Measurements from ENCODE around the gene DMXL1.

Gene DMXL1

GRCh38 chr5:119118000-119118399 lies 47.1 kb downstream of the DMXL1 start:
- Histone ChIP-seq H3K4me3 (ENCODE audit: low read depth, low read length) (no peak overlapping the region), H3K27ac (ENCODE audit: extremely low read depth, low read depth, low read length) (no peak overlapping the region), H3K36me3 (ENCODE audit: control insufficient read depth in 2 of 2, insufficient read depth in 1 of 2, low read length in 2 of 2) (peaks cover 16 to 57% of the 10 kb centered on the region in 2 experiments), H3K4me1 (ENCODE audit: control insufficient read depth, insufficient read depth, low read length) (no peaks in the 10 kb centered on the region), H3K9me3 (ENCODE audit: control insufficient read depth, insufficient read depth, low read depth, low read length) (no peaks in the 10 kb centered on the region)
- ChIA-PET POLR2A (no interaction called here), CTCF (no interaction called here)
- no peak for TF ChIP-seq INSM2 (tag by site-specific recombination; IDR thresholded peaks at IDR 0.05)
- TF ChIP-seq ZNF16 (tag by site-specific recombination; IDR thresholded peaks at IDR 0.05; ENCODE audit: low read depth): no peak
- no peak for TF ChIP-seq ZBTB1 (tag by site-specific recombination; IDR thresholded peaks at IDR 0.05)
- no peak for TF ChIP-seq ZNF658 (tag by site-specific recombination; IDR thresholded peaks at IDR 0.05)
- TF ChIP-seq ZNF560 (tag by site-specific recombination; IDR thresholded peaks at IDR 0.05; ENCODE audit: borderline replicate concordance): no peak
- no peak for TF ChIP-seq ZNF404 (tag by site-specific recombination; IDR thresholded peaks at IDR 0.05)
- no peak for TF ChIP-seq ZNF391 (tag by site-specific recombination; IDR thresholded peaks at IDR 0.05; ENCODE audit: borderline replicate concordance, low read depth)
- no peak for TF ChIP-seq ZNF19 (tag by site-specific recombination; IDR thresholded peaks at IDR 0.05; ENCODE audit: low read depth)
- TF ChIP-seq ZNF146 (tag by site-specific recombination; IDR thresholded peaks at IDR 0.05): no peak
- TF ChIP-seq ZNF433 (tag by site-specific recombination; IDR thresholded peaks at IDR 0.05; ENCODE audit: low read depth): no peak
- no peak for TF ChIP-seq PRDM10 (tag by site-specific recombination; IDR thresholded peaks at IDR 0.05)
- no peak for TF ChIP-seq SP3 (tag by site-specific recombination; IDR thresholded peaks at IDR 0.05)
- no peak for TF ChIP-seq KLF9 (tag by site-specific recombination; IDR thresholded peaks at IDR 0.05; ENCODE audit: low read depth)
- no peak for TF ChIP-seq WT1 (tag by site-specific recombination; IDR thresholded peaks at IDR 0.05)
- no peak for TF ChIP-seq KLF7 (tag by site-specific recombination; IDR thresholded peaks at IDR 0.05; ENCODE audit: borderline replicate concordance)
- no peak for TF ChIP-seq ZNF768 (tag by site-specific recombination; IDR thresholded peaks at IDR 0.05)
- no peak for TF ChIP-seq ZNF600 (tag by site-specific recombination; IDR thresholded peaks at IDR 0.05)
- TF ChIP-seq ZNF830 (tag by site-specific recombination; IDR thresholded peaks at IDR 0.05; ENCODE audit: low read depth): no peak

- no peaks in the 10 kb centered on the region for H3K9me3 ChIP-seq (ENCODE audit: control insufficient read depth, insufficient read depth, low read depth, low read length)
- H3K4me1 ChIP-seq (ENCODE audit: control insufficient read depth, insufficient read depth, low read length): no peaks in the 10 kb centered on the region
- ChIA-PET POLR2A (no interaction called here), CTCF (no interaction called here)
- H3K36me3 ChIP-seq (ENCODE audit: control insufficient read depth in 2 of 2, insufficient read depth in 1 of 2, low read length in 2 of 2): peaks cover 32 to 53% of the 10 kb centered on the region in 2 experiments
- H3K4me3 ChIP-seq (ENCODE audit: low read depth, low read length): no peak overlapping the region
- H3K27ac ChIP-seq (ENCODE audit: extremely low read depth, low read depth, low read length): no peak overlapping the region
- TF ChIP-seq TSHZ1 (tag by site-specific recombination; IDR thresholded peaks at IDR 0.05; ENCODE audit: borderline replicate concordance) (no peak), YY2 (tag by site-specific recombination; IDR thresholded peaks at IDR 0.05) (no peak), ZSCAN16 (tag by site-specific recombination; IDR thresholded peaks at IDR 0.05) (no peak), ZNF350 (tag by site-specific recombination; IDR thresholded peaks at IDR 0.05) (no peak), ZBTB17 (tag by site-specific recombination; IDR thresholded peaks at IDR 0.05) (no peak), ZNF274 (IDR thresholded peaks at IDR 0.05; ENCODE audit: low read length) (no peak), ZNF274 (tag by site-specific recombination; IDR thresholded peaks at IDR 0.05; ENCODE audit: borderline replicate concordance) (no peak)
Observed at GRCh38 chr5:119120893-119121292, 50.0 kb downstream of the DMXL1 start.

All from HEK293 (cell line).